ENCODE data around the gene SIM1.

The SIM1 gene

DNA sequence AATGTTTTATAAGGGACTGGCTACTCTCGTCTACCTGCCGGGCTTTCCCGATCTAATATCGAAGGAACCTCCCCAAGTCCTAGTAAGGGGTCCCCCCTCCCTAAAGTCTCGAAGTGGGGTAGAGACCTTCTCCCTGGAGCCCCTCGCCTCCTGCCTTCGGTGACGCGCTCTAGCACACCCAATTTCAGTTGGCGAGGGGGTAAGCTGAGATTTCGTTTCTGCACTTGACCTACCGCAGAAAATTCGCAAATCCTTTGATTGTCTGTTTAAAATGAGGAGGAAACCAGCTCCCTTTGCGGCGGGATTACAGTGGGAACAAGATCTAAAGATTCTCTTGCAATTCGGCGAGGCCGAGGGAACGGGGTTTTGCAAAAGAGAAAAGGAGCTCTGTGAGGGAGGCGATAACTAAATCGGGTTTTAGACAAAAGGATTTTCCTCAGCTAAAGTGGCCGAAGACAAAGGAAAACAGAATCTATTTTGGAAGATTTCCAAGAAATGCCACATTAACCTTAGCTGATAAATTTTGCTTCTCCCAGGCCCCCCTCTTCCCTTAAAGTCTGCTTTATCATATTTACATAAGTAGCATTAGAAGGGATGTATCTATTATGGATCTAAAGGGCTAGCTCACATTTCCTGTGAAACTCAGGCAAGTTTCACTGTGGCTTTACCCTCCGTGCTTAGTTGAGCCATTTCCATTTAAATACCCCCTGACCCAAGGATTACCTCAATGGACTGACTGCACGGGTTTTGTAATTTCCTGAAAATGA lies 8.4 kb downstream of the SIM1 start:
- DNase-seq: no peak

DNA sequence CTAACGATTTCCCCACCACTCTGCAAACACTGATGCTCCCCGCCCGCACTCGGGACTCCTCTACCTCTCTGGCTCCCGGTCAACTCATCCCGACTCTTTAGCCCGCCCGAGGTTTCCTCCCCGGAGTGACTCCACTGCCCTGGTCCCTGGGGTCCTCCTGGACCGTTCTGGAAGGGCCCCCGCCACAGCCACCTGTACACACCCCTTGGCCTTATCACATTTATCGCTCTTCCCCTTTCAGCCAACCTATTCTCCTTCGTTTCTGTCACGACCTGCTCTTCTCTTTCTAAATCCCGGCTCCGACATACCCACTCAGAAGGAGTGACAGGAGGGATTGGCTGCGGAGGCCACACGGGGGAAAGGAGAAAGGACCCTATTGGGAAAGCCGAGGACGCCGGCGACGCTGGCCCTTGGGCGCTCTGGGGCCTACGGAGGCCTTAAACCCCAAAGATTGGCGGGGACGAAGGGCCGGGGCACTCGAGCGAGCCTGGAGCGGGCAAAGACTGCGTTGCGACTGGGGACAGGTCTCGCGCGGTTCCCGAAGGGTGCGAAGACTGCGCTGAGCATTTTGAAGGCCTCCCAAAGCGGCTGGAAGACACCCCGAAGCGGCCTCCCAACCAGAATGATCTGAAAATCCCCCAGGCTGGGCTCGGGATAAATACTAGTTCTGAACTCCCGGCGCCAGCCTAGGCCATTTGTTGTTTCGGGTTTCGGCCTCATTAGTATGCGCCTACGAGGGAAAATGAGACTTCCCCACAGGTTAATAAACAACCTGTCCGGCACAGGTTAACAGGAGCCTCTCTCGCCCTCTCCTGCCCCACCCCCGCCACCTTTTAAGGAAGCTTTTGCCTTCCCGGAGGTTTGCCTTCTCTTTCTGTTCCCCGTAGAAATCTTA lies 9.2 kb downstream of the SIM1 start:
- DNase-seq: no peak

DNA sequence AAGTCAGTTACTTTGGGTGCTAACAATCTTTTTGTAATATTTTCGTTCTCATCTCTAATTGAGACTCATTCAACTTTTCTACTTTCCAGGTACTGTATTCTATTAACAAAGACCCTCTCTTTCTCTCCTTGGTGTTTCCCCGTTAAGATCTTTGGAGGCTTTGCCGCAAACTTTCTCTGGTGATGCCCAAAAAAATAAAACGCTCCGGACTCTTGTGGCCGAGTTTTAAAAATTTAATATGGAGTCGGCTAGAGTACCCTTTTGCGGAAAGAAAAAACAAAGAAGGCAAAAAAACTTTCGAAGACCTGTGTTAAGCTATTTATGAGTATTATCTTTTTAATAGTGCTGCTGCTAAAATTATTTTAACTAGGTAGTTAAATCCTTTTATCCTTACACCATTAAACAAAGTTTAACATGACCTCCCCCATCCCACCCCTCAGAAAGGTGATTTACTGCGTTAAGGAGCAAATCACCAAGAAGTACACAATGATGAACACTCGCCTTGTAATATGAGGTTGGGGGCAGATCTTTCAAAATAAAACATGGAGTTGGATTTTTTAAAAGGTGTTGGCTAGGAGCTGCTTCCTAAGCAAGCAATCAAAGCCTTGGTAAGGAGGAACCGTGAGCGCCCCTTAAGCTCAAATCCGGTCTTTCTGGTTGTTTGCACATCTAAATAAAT lies 10.0 kb downstream of the SIM1 start:
- peak; percentile 46 for DNase-seq

DNA sequence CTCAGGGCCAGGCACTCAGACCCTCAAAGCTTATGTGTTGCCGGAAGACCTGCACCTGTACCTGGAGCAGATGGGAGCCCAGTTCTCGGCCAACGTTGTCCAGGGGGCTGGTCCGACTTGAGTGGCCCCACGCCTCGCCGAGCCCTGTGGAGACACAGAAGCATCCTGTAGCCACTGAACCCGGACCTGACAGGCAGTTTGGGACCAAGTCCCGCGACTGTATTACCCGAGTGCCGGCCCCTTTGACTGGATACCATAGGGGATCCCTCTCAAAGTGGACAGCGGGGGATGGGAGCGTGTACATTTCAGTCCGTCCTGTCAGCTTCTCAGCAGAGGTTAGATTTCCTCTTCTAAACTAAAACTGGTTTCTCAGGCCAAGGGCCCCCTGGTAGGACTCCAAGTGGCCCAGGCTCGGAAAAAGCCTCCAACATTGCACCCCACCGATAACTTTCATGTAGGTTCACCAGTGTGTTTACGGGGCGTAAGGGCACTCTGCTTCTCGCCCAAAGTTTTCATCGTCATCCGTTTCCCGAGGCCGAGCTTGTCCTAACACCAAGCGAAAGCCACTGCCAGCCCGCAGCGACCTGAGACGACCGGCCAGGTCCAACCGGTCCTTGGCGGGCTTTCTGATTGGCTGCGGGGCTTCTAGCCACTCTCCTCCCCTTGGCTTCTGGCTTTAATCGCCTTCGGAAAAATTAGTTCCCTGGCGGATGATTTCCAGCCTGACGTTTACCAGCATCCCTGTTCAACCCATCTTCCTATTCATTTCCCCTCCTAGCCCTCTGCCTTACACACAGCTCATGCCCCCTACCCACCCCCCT lies 10.8 kb downstream of the SIM1 start:
- peak; percentile 83 for DNase-seq

DNA sequence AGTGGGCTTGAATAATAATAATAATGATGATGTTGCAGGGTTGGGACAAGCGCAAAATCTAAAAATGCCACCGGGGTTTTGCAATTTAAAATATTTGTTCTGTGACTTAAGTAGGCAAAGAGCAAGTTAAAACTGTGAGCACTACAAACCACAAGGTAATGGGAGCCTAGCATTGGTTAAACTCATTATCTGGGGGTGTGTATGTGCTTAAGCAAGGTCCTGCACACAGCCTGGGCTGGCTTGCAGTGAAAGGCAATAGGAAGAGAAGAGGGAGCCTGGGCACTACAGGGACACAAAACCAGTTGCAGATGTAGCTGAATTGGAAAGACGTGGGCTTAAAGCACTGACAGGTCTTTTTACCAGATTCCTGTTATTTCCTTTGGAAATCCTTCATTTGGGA lies 11.7 kb downstream of the SIM1 start:
- DNase-seq: no peak

DNA sequence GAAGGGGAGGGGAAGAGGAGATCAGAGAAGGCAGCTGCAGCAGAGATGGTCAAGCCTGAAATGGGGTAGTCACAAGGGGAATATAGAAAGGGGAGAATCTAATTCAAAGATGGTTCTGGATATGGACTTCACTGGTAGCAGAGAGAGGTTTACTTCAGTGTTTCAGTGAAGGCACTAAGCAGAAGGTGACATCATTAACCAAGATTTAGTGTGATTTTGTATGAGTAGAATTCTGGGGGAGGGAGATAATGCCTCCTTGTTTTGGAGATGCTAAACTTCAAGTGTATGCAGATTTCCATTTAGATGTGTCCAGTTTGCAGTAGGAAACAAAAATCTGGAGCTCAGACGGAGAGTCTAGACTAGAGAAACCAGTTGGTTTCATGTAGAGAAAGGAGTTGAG lies 13.1 kb downstream of the SIM1 start:
- DNase-seq: no peak

DNA sequence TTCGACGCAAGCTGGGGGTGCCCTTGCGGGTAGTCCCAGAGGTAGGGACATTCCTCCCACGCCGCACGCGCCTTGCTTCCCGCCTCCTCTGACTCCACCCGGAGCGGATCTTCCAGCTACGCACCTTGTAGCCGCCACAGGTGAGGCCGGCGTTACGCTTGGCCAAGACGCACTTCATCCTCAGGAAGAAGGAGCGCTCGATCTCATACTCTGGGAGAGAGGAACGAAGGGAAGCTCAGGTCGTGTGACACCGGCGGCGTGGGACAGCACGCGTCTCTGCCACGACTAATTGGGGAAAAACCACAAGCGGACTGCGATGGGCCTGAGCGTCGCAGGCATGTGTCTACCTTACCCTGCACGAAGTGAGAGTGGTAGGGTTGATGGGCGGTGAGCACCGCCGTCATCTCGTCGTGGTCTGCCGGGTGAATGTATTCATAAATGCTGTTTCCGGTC lies 15.5 kb downstream of the SIM1 start:
- peak; percentile 66 for DNase-seq

DNA sequence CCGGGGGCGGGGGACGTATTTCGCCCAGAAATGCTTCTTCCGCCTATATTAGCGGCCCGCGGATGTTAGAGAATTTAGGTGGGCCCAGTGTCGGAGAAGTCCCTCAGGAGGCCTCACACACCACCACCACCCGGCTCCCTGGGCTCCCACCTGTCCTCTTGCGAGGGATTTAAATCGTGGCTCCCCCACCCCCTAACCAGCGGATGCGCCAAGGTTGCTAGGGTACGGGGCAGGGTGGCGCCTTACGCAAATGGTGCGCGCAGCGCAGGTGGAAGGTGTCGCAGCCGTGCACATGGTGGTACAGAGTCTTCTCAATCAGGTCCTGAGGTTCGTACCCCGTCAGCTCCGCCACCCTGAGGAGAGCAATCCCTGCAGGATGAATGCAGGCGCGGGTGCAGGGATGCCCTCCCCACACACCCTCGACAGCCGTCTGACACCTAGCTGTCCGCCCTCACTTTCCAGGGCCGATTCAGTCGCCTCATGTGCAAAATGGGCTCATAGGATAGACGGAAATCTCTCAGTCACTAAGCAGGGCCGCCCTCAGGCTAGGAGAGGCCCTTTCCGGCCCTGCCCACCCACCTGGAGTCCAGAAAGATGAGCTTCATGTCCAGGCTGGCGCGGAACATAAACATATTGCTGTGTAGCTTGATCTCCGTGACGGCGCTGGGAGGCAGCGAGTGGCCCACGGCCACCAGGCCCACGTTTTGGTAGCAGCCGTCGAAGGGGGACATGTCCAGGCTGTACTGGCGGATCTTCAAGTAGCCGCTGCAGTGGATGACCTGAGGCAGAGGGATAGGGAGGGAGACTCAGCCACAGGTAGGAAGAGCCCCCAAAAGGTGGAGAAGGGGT lies 16.6 kb downstream of the SIM1 start:
- DNase-seq: peak; percentile 77

DNA sequence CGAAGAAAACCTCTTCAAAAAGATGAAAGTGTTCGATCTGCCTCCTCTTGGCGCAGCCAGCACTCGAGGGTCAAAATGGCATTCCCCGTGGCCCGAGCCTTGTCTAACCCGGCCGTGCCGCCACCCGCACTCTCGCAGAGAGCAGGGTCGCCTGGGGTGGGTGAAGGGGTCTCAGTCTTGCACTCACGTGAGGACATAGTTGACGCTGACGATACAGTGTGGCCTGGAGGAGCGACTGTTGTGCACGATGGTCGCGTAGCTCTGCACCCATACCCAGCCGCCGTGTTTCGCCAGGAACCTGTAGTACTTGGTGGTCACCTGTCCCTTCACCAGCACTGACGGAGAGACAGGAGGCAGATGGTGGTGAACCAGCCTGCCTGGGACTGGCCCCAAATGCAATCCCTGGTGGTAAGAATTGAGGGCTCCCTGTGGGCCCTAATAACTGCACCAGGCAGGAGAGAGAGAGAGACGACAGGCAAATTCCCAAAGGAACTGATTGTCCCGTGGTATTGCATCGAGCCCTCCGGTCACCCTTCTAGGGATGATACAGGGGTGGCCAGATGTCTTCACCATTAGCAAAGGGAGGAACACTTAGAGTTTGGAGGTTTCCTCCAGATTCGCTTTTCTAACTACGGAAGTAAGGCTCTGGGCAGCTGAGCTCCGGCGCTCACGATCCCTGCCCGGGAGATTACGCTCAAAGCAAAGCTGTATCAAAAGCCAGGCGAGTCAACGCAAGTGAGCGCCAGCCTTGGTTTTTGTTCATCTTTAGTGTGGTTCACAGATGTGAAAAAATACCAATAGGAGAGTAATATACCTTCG lies 17.4 kb downstream of the SIM1 start:
- DNase-seq: peak; percentile 68

DNA sequence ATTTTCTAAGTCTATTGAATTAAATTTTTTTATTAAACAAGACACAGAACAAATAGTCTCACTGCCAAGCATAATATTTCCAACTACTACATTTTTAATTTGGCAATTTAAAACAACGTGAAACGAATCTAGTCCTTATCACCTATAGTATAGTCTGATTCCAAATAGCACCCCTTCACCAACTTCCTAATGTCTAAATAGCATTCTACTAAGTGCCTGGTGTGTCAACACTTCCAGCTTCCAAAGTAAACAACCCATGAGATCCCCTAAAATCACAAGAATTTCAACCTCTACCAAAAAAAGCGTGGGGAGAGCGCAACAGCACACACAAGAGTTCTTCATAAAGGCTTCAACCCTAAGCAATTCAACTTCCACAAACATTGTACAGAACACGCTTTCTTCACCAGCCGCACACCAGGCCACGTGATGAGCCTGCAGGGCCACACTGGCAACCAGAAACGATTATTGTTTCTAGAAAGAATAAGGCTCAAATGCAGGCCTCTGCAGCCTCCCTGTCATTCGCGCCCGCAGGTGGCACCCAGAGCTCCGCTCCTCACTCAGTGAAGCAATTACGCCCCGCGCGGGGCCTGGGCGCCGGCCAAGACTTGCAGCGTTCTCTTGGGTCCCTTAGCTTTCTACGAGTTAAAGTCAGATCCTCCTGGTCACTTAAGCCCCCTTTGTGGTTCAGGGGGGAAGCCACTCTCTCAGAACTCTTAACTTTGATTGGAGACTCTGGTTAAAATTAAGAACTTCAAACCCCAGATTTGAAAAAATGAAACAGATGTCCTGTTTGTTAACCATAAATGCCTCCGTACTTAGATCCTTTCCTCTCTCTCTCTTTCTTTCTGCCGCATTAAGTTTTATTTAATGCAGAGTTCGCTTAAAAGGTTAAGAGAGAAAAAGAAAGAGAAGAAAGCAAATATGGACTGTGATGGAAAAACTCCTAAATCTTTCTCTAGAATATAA lies 18.3 kb downstream of the SIM1 start:
- peak; percentile 90 for DNase-seq

DNA sequence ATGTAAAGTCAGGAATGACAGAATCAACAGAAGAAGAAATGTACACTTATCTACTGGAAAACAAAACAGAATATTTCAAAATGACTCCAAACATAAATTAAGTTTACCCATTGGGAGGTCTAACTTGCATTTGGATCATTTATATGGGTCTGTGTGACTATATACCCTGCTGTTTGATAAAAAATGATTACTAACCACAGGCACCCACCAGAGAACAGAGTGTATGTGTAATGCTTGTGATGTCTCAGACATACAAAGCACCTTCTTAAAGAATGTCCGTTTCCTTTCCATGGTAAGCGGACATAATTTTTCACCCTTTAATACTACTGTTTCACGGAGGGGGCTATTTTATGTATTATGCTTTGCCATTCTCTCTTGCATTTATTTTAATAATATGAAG lies 19.2 kb downstream of the SIM1 start:
- no peak for DNase-seq

DNA sequence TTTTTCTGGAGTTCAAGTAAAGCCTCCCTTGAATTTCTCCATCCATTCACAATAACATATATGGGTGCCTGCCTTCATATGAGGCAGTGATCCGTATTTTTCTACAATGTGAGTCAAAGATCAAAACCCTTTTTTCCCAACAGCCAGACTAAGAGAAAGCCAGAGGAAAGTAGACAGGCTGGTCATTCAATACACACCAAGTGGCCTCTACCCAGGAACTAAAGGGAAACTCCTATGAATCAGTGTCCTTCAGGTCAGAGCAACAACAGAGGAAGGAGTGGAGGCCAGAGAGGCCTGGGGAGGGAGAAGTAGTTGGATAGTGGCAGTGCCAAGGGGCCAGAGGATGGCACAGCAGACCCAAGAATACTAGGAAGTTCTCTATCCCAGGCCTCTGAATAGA lies 23.8 kb downstream of the SIM1 start:
- no peak for DNase-seq

DNA sequence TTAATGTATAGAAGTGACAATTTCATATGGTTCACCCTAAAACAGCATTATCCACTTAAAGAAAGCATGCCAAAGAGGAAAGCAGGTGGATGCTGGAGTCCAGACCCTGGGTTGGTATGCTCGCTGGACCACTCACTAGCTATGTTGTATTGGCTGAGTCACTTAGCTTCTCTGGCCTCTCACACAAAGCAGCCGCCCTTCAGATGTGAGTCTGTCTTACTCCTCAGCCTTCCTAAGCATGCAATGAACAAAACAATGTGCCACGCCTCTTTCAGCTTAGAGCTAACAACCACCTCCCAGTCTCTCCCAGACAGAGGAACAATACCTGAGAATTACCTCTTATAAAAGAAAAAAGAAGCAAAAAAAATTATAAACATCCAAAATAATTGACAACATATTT lies 29.4 kb downstream of the SIM1 start:
- no peak for DNase-seq

DNA sequence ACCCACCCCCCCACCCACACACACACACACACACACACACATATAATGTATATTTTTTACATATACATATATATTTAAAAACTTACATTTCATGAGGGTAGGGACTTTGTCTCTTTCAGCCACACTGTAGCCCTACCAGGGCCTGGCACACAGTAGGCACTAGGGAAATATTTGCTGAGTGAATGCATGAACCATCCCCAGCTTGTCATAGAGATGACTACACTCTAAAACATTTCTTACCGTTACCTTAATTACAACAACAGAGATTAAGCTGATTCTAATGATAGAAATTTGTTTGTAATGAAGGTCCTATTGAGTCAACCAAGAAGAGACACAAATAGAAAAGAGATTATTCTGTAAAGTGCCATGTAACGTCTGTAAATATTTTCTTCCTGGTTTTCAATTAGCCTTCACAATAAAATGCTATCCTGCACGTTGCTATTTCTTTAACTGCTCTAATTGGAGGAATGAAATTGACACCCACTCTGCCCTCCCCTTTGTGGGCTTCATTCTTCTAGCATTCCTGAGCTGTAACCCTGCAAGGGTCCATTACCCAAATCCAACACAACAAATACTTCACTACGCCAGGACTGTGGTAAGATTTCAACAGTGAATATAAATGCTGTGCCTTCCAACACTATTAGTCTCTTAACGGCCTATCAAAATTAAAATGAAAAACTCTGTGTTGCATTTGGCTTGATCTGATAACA lies 30.8 kb downstream of the SIM1 start:
- no peak for DNase-seq

DNA sequence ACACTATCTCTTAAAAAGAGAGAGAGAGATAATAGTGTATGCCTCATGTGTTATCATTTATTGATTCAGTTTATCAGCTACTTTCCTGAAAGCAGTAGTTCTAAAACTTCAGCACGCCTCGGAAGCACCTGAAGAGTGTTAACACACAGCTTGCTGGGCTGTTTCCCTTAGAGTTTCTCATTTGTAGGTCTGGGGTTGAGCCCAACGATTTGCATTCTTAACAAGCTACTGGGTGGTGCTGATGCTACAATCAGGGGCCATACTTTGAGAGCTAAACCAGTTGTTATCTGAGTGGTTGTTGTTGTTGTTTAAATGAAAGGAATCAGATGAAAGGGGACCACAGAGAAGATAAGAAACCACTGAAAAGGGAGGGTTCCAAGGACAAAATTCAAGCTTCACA lies 32.6 kb downstream of the SIM1 start:
- DNase-seq: no peak

DNA sequence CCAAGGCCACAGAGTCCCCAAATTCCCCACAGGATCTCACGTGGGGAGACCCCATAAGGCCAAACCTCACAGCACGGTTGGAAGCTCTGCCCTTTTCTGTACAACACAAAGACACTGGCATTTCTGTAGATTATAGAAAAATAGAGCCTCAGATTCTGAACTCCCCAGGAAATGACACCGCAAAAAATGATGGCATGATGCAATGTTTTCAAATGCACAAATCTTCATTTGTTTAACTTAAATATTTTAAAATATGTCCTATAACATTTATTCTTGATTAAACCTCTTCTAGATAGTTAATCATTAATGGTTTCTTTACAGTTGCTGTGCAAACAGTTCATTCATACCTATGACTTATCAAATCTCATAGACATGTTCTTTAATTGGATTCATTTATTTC lies 33.8 kb downstream of the SIM1 start:
- DNase-seq: no peak

DNA sequence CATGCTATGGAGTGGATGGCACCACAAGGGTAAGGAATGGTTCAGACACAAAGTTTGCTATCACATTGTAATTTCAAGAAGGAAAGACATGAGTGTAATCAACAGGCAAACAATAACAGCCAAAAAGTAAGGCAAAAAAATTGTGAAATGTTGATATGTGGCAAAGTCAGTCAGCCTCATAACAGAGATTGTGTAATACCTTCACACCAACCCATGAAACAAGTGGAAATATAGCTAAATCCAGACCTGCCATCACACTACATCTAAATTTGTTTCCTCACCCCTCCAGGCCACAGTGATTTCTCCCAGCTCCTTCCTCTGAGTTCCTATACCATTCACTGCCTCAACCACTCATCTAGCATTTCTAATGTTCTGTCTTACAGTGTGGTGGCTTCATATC lies 37.3 kb downstream of the SIM1 start:
- DNase-seq: no peak

DNA sequence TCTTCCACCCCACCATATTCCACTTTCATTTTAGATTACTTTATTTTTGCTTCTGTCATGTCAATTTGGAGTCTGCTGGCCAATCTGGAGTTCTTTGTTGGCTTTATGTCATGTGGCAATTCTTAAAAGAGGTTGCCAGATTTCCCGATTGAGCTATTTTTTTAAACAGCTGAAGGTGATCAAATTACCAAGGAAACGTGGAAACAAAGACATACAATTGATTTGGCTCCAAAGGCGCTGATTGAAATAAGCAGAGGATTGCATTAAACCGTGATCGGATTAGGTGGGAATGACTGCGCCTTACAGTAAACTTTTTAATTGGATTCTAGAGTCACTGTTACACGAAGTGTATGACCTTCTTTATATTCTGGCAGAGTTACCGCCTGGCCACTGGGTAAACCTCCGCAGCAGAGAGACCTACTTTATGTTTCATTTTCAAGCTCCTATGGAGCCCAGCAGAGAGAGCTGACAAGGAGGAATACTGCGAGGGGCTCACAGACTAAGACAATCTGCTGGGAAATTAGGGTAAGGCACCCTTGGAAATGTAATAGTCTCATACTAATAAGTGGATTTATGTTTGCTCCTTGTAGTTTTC lies 37.9 kb downstream of the SIM1 start:
- no peak for DNase-seq

DNA sequence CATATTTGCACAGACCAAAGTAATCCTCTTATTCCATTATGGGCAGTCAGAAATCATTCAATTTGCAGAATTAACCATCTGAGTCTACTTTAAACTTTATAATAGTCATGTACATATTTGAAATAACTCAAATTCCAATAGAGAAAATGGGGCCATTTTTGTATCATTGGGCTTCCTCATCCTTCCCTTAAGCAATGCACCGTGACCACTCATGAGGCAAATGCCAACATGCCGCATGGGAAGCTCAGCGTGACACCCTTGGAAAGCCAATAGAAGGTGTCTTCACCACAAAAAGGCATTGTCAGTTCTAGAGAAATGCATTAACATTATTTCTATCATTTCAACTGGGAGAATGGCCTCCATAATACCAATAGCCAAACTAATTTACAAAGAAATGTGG lies 38.5 kb downstream of the SIM1 start:
- DNase-seq: no peak

Data from NCI-H774 (cell line).